K562 treated with DMSO at 1 percent for 24 hours (cell line): ENCODE data around the gene PROK2. TPM values are rescaled to one million over a fixed set of nuclear protein-coding genes. Genes with fewer than 3 reads are reported as not detected.

Source experiments
- total RNA-seq: library from RNA; unstranded; fragments of 300-600 nt; gene quantifications from 2 replicates; pipeline ENCODE4 v1.2.3, GENCODE V29; 2022; ENCODE audit warnings: low read depth; ENCODE audit not compliant: insufficient read depth

PROK2 gene, protein sequence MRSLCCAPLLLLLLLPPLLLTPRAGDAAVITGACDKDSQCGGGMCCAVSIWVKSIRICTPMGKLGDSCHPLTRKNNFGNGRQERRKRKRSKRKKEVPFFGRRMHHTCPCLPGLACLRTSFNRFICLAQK
- total RNA-seq, result not detected in 2 replicates

DNA sequence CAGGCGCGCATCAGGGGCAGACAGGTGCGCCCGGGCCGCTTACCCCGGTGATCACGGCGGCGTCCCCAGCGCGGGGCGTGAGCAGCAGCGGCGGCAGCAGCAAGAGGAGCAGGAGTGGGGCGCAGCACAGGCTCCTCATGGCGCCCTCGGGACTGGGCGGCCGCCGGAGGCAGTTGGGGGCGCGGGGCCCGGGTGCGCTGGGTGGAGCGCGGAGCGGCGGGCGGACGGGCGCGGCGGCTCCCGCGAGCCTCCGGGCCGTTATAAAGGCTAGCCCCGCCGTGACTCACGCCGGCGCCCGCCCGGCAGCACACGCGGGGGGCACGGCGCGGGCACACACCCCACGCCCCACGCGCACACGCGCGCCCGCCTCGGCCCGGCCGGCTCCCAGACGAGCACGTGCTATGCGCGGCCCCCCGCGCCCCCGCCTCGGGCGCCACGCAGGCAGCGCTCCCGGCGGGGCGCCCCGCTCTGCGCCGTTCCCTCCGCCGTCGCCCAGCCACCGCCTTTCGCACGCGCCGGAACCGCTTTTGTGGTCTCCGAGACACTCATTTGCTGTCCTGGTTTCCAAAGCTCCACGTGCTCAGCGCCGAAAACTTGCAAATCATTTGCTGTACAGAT, at the start of gene PROK2:
TSS of gene PROK2 (minus strand) at position 235 of the 618 bp plus-strand sequence. CDS start at position 139, 96 bp downstream.

DNA sequence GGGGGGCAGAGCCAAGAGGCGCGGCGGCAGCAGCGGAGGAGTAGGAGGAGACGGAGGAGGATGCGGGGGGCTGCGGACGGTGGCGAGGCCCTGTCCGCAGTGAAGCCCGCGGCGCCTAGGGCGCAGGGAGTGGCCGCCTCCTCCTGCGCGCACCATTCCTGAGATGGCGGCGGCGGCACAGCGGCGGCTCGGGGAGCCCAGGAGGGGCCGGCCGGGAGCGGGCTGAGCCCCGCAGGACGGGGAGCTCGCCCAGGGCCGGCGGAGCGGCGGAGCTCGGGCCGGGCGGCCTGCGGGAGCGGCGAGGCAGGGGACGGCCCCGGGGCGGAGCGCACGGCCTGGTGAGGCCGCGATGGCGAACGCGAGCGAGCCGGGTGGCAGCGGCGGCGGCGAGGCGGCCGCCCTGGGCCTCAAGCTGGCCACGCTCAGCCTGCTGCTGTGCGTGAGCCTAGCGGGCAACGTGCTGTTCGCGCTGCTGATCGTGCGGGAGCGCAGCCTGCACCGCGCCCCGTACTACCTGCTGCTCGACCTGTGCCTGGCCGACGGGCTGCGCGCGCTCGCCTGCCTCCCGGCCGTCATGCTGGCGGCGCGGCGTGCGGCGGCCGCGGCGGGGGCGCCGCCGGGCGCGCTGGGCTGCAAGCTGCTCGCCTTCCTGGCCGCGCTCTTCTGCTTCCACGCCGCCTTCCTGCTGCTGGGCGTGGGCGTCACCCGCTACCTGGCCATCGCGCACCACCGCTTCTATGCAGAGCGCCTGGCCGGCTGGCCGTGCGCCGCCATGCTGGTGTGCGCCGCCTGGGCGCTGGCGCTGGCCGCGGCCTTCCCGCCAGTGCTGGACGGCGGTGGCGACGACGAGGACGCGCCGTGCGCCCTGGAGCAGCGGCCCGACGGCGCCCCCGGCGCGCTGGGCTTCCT, 31.0 kb downstream of the PROK2 start, which contains the start of gene GPR27:
TSS of gene GPR27 (plus strand) at position 155 of the 909 bp plus-strand sequence. CDS start at position 350, 195 bp downstream.

DNA sequence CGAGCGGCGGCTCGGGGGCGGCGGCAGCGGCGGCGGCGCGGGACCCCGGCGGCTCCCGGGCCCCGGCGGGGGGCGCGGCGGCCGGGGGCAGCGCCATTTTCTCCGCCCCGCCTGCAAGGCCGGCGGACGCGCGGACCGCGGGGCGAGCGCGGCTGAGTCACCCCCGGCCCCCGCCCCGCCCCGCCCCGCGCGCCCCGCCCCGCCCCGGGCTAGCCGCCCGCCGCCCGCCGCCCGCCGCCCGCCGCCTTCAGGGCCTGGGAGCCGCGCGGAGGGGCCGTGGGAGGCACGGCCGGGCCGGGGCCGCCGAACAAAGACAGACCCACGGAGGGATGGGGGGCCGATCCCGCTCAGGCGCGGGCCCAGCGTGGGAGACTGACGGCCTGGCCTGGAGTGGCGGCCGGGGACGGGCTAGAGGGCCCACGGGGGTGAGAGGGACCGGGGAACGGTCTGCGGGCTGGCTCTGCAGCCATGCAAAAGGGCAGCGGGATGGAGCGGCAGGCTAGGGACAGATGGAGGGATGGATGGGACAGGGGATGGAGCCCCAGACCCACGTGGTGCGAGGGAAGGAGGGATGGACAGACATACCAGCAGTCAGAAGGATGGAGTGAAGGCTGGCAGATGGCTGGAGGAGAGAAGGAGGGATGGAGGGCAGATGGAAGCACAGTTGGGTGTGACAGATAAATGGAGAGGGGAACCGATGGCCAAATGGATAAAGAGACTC, 59.5 kb downstream of the PROK2 start, which contains the start of gene EIF4E3:
TSS of gene EIF4E3 (minus strand) at position 132 of the 721 bp plus-strand sequence. CDS start at position 97, 35 bp downstream.

Other genes starting within 250 kb of the PROK2 start
- 11.2 and 11.6 TPM in 2 replicates for gene FOXP1, start 201.4 kb downstream of the PROK2 start, total RNA-seq
- gene EIF4E3, start 59.7 kb downstream of the PROK2 start, total RNA-seq, result 1.9 and 3.2 TPM in 2 replicates
- not detected in 2 replicates for gene GPR27, start 31.3 kb downstream of the PROK2 start, total RNA-seq